Duodenal mucosa (tissue), 2 donors: ENCODE results near the gene TNFSF8.

Source experiments
- H3K27ac ChIP-seq: one replicate; pipeline ENCODE4 v1.7.0; 2013; ENCODE audit warnings: low read depth, low read length
- H3K27me3 ChIP-seq, 2 donors: one replicate each; pipeline ENCODE4 v1.7.0; 2013; ENCODE audit warnings: low read length in 2 of 2, control low read depth in 1 of 2; ENCODE audit not compliant: insufficient read depth in 2 of 2, control insufficient read depth in 1 of 2
- H3K36me3 ChIP-seq, 2 donors: one replicate each; pipeline ENCODE4 v1.7.0; 2013; ENCODE audit warnings: low read length in 2 of 2, control low read depth in 1 of 2; ENCODE audit not compliant: insufficient read depth in 2 of 2, control insufficient read depth in 1 of 2
- H3K4me1 ChIP-seq, 2 donors: one replicate each; pipeline ENCODE4 v1.7.0; 2013; ENCODE audit warnings: low read length in 2 of 2, control low read depth in 1 of 2; ENCODE audit not compliant: insufficient read depth in 2 of 2, control insufficient read depth in 1 of 2
- H3K4me3 ChIP-seq, 2 donors: one replicate each; pipeline ENCODE4 v1.7.0; 2013; ENCODE audit warnings: low read length in 2 of 2, low read depth in 1 of 2
- H3K9ac ChIP-seq, 2 donors: one replicate each; pipeline ENCODE4 v1.7.0; 2013; ENCODE audit warnings: low read length in 2 of 2, low read depth in 1 of 2
- H3K9me3 ChIP-seq, 2 donors: one replicate each; pipeline ENCODE4 v1.7.0; 2013; ENCODE audit warnings: low read length in 2 of 2, control low read depth in 1 of 2; ENCODE audit not compliant: control insufficient read depth in 1 of 2

Gene TNFSF8

DNA sequence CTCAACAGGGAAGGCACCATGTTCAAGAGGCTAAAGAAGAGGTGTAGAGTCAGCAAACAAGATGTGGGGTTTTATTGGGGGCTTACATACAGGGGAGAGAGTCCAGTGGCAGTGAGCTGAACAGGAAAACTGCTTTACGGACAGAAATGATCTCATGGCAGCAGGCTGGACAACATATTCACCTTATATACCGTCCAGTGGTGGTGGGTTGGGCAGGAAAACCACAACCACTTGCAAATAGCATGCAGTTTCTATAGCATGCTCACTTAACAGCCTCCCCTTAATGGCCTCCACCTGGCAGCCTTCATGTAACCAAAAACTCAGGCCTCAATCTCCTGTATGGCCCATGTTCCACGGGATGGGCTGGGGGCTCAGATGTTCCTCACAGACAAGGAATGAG, 5.4 kb downstream of the TNFSF8 start:
- Histone ChIP-seq H3K27ac (no peak overlapping the region), H3K36me3 (no peaks in the 10 kb centered on the region), H3K4me1 (no peaks in the 10 kb centered on the region), H3K4me3 (no peak overlapping the region), H3K9ac (no peak overlapping the region), H3K27me3 (no peaks in the 10 kb centered on the region), H3K9me3 (no peaks in the 10 kb centered on the region)

DNA sequence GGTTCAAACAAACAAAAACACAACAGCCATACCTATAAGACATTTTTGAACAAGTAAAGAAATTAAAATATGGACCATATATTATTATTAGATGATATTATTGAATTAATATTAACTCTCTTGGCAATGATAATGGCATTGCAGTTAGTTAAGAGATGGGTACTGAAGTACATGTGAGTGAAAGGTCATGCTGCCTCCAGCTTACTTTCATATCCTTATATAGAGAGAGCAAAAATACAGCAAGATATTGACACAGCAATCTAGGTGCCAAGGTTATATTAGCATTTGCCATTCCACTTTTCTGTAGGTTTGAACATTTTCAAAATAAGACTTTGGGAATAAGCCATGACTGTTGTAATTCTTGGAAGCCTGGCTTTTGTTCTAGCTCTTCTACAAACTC, 6.1 kb downstream of the TNFSF8 start:
- H3K4me1 ChIP-seq = no peaks in the 10 kb centered on the region
- no peaks in the 10 kb centered on the region for H3K36me3 ChIP-seq
- H3K9ac ChIP-seq = no peak overlapping the region
- H3K4me3 ChIP-seq = no peak overlapping the region
- H3K9me3 ChIP-seq = no peaks in the 10 kb centered on the region
- no peak overlapping the region for H3K27ac ChIP-seq
- H3K27me3 ChIP-seq = no peaks in the 10 kb centered on the region

- Histone ChIP-seq H3K9ac (no peak overlapping the region), H3K4me1 (no peaks in the 10 kb centered on the region), H3K27me3 (no peaks in the 10 kb centered on the region), H3K9me3 (no peaks in the 10 kb centered on the region), H3K27ac (no peak overlapping the region), H3K4me3 (no peak overlapping the region), H3K36me3 (no peaks in the 10 kb centered on the region)
Observed at GRCh38 chr9:114923918-114924317, 6.5 kb downstream of the TNFSF8 start.

GRCh38 chr9:114921171-114921570, 9.2 kb downstream of the TNFSF8 start:
- no peaks in the 10 kb centered on the region for H3K36me3 ChIP-seq
- H3K9ac ChIP-seq = no peak overlapping the region
- no peaks in the 10 kb centered on the region for H3K27me3 ChIP-seq
- H3K27ac ChIP-seq = no peak overlapping the region
- H3K9me3 ChIP-seq = no peaks in the 10 kb centered on the region
- no peak overlapping the region for H3K4me3 ChIP-seq
- H3K4me1 ChIP-seq = no peaks in the 10 kb centered on the region

- Histone ChIP-seq H3K27me3 (no peaks in the 10 kb centered on the region), H3K9ac (no peak overlapping the region), H3K4me1 (no peaks in the 10 kb centered on the region), H3K36me3 (no peaks in the 10 kb centered on the region), H3K27ac (no peak overlapping the region), H3K4me3 (no peak overlapping the region), H3K9me3 (no peaks in the 10 kb centered on the region)
Observed at GRCh38 chr9:114919611-114920010, 10.8 kb downstream of the TNFSF8 start.

- no peaks in the 10 kb centered on the region for H3K27me3 ChIP-seq
- no peaks in the 10 kb centered on the region for H3K9me3 ChIP-seq
- H3K9ac ChIP-seq = no peak overlapping the region
- H3K4me1 ChIP-seq = no peaks in the 10 kb centered on the region
- H3K36me3 ChIP-seq = no peaks in the 10 kb centered on the region
- no peak overlapping the region for H3K27ac ChIP-seq
- no peak overlapping the region for H3K4me3 ChIP-seq
Observed at GRCh38 chr9:114916481-114916880, 13.9 kb downstream of the TNFSF8 start.

DNA sequence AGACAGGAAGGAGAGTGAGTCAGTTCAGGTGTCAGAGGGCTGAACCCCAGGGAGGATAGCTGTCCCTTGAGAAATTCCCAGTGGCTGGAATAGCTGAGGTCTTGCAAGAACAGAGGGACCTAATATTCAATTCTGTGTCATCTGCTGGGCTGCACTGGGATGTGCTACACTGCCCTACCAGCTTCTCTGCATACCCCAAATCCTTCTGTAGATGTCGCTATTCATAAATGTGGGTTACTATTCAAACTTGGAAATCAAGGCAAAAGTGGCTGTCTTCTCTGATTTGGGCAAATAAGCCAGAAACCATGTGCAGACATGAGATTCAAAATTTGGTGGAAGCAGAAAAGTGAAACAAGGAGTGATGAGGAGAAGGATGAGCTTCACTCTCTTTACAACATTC, 16.3 kb downstream of the TNFSF8 start:
- Histone ChIP-seq H3K4me1 (no peaks in the 10 kb centered on the region), H3K4me3 (no peak overlapping the region), H3K27me3 (no peaks in the 10 kb centered on the region), H3K9ac (no peak overlapping the region), H3K27ac (no peak overlapping the region), H3K36me3 (no peaks in the 10 kb centered on the region), H3K9me3 (no peaks in the 10 kb centered on the region)

DNA sequence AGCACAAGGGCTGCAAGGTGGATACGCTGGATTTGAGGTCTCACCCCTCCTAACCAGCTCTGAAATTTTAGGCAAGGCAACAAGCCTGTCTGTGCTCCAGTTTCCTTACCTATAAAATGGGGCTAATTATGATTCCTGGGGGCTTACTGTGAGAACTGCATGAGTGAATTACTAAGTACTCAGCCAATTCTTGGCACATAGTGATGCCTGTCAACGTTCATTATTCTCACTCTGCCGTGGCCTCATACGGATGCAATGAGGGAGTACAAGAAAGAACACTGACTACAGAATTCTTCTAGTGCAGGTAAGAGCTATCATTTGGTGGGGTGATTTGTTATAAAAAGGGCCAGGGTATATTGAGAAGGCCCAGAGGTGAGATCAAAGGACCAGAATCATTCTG, 16.7 kb downstream of the TNFSF8 start:
- no peak overlapping the region for H3K4me3 ChIP-seq
- no peaks in the 10 kb centered on the region for H3K4me1 ChIP-seq
- no peaks in the 10 kb centered on the region for H3K9me3 ChIP-seq
- H3K9ac ChIP-seq = no peak overlapping the region
- H3K36me3 ChIP-seq = no peaks in the 10 kb centered on the region
- H3K27ac ChIP-seq = no peak overlapping the region
- H3K27me3 ChIP-seq = no peaks in the 10 kb centered on the region

GRCh38 chr9:114913217-114913616, 17.2 kb downstream of the TNFSF8 start:
- H3K9ac ChIP-seq = no peak overlapping the region
- H3K4me3 ChIP-seq = no peak overlapping the region

DNA sequence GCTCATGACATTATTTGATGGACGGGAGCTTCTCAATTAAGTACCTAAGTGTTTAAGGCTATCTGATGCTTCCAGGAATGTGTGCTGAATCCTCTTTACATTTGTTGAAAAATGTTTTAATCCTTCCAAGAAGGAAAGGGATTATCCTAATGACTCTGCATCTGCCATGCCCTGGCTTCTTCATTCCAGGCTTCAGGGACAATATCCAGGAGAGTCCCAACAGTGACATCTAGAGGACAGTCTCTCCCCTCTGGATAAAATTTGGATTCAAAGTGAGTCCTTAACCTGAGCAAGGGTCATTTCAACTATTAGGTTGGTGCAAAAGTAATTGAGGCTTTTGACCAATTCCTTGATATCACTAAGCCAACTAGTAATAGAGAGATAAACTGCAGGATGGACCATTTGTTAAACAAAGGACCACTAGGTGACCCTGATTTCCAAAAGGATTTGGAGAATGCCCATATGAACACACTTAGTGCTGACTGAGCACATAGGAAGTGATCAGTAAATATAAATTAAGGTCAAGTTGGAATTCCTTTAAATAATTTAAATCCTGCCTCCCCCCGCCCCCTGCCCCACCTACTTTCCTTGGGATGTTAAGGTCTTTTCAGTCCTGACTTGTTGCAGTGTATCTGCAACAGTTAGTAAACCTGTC, 19.1 kb downstream of the TNFSF8 start:
- H3K27me3 ChIP-seq = no peaks in the 10 kb centered on the region
- H3K4me1 ChIP-seq = peaks cover 2 to 18% of the 10 kb centered on the region in 2 donors
- no peak overlapping the region for H3K27ac ChIP-seq
- H3K9ac ChIP-seq = no peak overlapping the region
- no peaks in the 10 kb centered on the region for H3K9me3 ChIP-seq
- H3K4me3 ChIP-seq = no peak overlapping the region
- H3K36me3 ChIP-seq = no peaks in the 10 kb centered on the region

More at GRCh38 chr9:114913217-114913616, 17.2 kb downstream of the TNFSF8 start:
- H3K36me3 ChIP-seq = no peaks in the 10 kb centered on the region
- H3K27ac ChIP-seq = no peak overlapping the region
- H3K27me3 ChIP-seq = no peaks in the 10 kb centered on the region
- H3K4me1 ChIP-seq = peaks cover 0 to 2% of the 10 kb centered on the region in 2 donors
- H3K9me3 ChIP-seq = no peaks in the 10 kb centered on the region

- H3K36me3 ChIP-seq = no peaks in the 10 kb centered on the region
- H3K9ac ChIP-seq = no peak overlapping the region
- no peak overlapping the region for H3K27ac ChIP-seq
- no peaks in the 10 kb centered on the region for H3K9me3 ChIP-seq
- H3K27me3 ChIP-seq = no peaks in the 10 kb centered on the region
- H3K4me1 ChIP-seq = peaks cover 2 to 18% of the 10 kb centered on the region in 2 donors
- H3K4me3 ChIP-seq = no peak overlapping the region
Observed at GRCh38 chr9:114910541-114910940, 19.9 kb downstream of the TNFSF8 start.
